GM12878 (cell line): Measurements from ENCODE around the gene STT3B. TPM values are rescaled to one million over a fixed set of nuclear protein-coding genes. Genes with fewer than 3 reads are reported as not detected.

ENCODE experiments used
- ATAC-seq: fragments of 200-7000 bp; cut with Tn5 transposase; 3 replicates; pipeline ENCODE4 v1.9.1; 2020; ENCODE audit warnings: mild to moderate bottlenecking, moderate library complexity
- BruUV-seq: library from RNA; stranded (reverse); fragments of 400-500 nt; replicated peaks from 2 replicates; lab custom pipeline; 2021; lab: Mats Ljungman, UMichigan
- CTCF ChIA-PET: fragments of 300-600 bp; sonication (Branson Sonifier 250); formaldehyde crosslinking; extraction: SDS; loops from one replicate; lab custom pipeline; 2021; ENCODE audit warnings: inconsistent platforms; lab: Yijun Ruan, JAX
- POLR2A ChIA-PET: fragments of 350-600 bp; formaldehyde crosslinking; extraction: SDS; loops from one replicate; lab custom pipeline; 2021; ENCODE audit warnings: inconsistent platforms; lab: Charles Lee
- RAD21 ChIA-PET: fragments of 300-600 bp; sonication (Branson Sonifier 250); formaldehyde crosslinking; loops from one replicate; lab custom pipeline; 2023; ENCODE audit warnings: antibody characterized with exemption; ENCODE audit not compliant: unreplicated experiment; lab: Charles Lee
- SMC1A ChIA-PET: fragments of 300-600 bp; sonication (Branson Sonifier 250); formaldehyde crosslinking; loops from one replicate; lab custom pipeline; 2023; ENCODE audit not compliant: unreplicated experiment, uncharacterized antibody; lab: Charles Lee
- DNase-seq: peaks from one replicate; pipeline ENCODE4 v3.0.0-alpha.2; 2011; ENCODE audit warnings: low read depth, low spot score
- FAIRE-seq: peaks from 3 replicates; lab custom pipeline; 2011; peaks lifted over from hg19 to GRCh38; lab: Jason Lieb, UNC
- H2AFZ ChIP-seq: 2 replicates; pipeline ENCODE4 v1.6.0; 2011; ENCODE audit warnings: low read depth, low read length, control low read depth; ENCODE audit not compliant: control insufficient read depth
- H3K27ac ChIP-seq: 2 replicates; pipeline ENCODE4 v1.5.1; 2011; ENCODE audit warnings: control low read depth; ENCODE audit not compliant: control insufficient read depth, insufficient read depth
- H3K27me3 ChIP-seq, 2 experiments: replicated peaks in 1 of 2; 2 replicates each; pipeline versions ENCODE4 v1.6.0 to v1.6.1; 2011; ENCODE audit warnings: low read length in 1 of 2; ENCODE audit not compliant: control insufficient read depth in 2 of 2, insufficient read depth in 2 of 2
- H3K36me3 ChIP-seq, 2 experiments: 2 replicates each; pipeline ENCODE4 v1.5.1; 2011; ENCODE audit warnings: low read length in 1 of 2; ENCODE audit not compliant: control insufficient read depth in 2 of 2, insufficient read depth in 2 of 2
- H3K4me1 ChIP-seq: 2 replicates; pipeline ENCODE4 v1.6.1; 2011; ENCODE audit warnings: mild to moderate bottlenecking, low read length, moderate library complexity, mixed read lengths; ENCODE audit not compliant: control insufficient read depth, insufficient read depth
- H3K4me2 ChIP-seq: 2 replicates; pipeline ENCODE4 v1.6.0; 2011; ENCODE audit warnings: control low read depth; ENCODE audit not compliant: control insufficient read depth, insufficient read depth
- H3K4me3 ChIP-seq: fragments of 200-600 bp; sonication (generic); 2 replicates; pipeline ENCODE4 v1.5.1; 2016
- H3K79me2 ChIP-seq: 2 replicates; pipeline ENCODE4 v1.6.0; 2011; ENCODE audit warnings: low read length; ENCODE audit not compliant: control insufficient read depth, insufficient read depth
- H3K9ac ChIP-seq: 2 replicates; pipeline ENCODE4 v1.8.0; 2011; ENCODE audit warnings: low read length, control low read depth, mixed read lengths; ENCODE audit not compliant: control insufficient read depth, insufficient read depth
- H3K9me3 ChIP-seq: replicated peaks from 3 replicates; pipeline ENCODE4 v1.5.1; 2011; ENCODE audit warnings: mild to moderate bottlenecking, low read length; ENCODE audit not compliant: control insufficient read depth, insufficient read depth
- H4K20me1 ChIP-seq: 2 replicates; pipeline ENCODE4 v1.6.0; 2011; ENCODE audit not compliant: control insufficient read depth, insufficient read depth
- BCLAF1 ChIP-seq: fragments of 450-650 bp; IDR thresholded peaks from 2 replicates; pipeline ENCODE4 v1.6.1; 2017; ENCODE audit warnings: antibody characterized with exemption, mild to moderate bottlenecking, moderate library complexity
- BRCA1 ChIP-seq: IDR thresholded peaks from 2 replicates; pipeline ENCODE4 v1.6.1; 2011; ENCODE audit warnings: low read depth, low read length, improper control_type of control experiment
- ETV6 ChIP-seq, 2 experiments: fragments of 450-650 bp in 1 of 2; IDR thresholded peaks in 1 of 2; conservative IDR thresholded peaks in 1 of 2; 2 replicates each; pipeline ENCODE4 v1.6.1; 2014; ENCODE audit warnings: antibody characterized with exemption in 1 of 2, borderline replicate concordance in 1 of 2, low read depth in 1 of 2, mild to moderate bottlenecking in 1 of 2, moderate library complexity in 1 of 2
- GABPA ChIP-seq: IDR thresholded peaks from 2 replicates; pipeline ENCODE4 v1.6.1; 2014; ENCODE audit warnings: antibody characterized with exemption, low read depth, mild to moderate bottlenecking, inconsistent platforms
- JUNB ChIP-seq: IDR thresholded peaks from 2 replicates; pipeline ENCODE4 v1.6.1; 2016; ENCODE audit warnings: antibody characterized with exemption, mild to moderate bottlenecking
- NBN ChIP-seq: fragments of 450-650 bp; IDR thresholded peaks from 2 replicates; pipeline ENCODE4 v1.6.1; 2016
- POLR2AphosphoS5 ChIP-seq: IDR thresholded peaks from 2 replicates; pipeline ENCODE4 v1.6.1; 2011; ENCODE audit warnings: mild to moderate bottlenecking, low read length, inconsistent platforms
- YY1 ChIP-seq: IDR thresholded peaks from 2 replicates; pipeline ENCODE4 v1.6.1; 2011; ENCODE audit warnings: low read depth, mild to moderate bottlenecking, low read length
- WGBS: methylation state at CpG from one replicate; pipeline ENCODE4 v1.1.6; 2016; ENCODE audit warnings: low lambda C conversion rate; ENCODE audit not compliant: insufficient replicate concordance, insufficient coverage; ENCODE audit errors: missing lambda C conversion rate; 5-methylcytosine and 5-hydroxymethylcytosine counted together
- in situ Hi-C: fragments of 300-500 bp; cut with MboI; formaldehyde crosslinking; loops from 9 replicates; pipeline ENCODE4 v1.14.3; 2018; ENCODE audit warnings: mixed read lengths
- intact Hi-C: fragments of 100-400 bp; cut with micrococcal nuclease; formaldehyde crosslinking; loops from one replicate; pipeline ENCODE4 v1.14.2; 2022; ENCODE audit not compliant: unreplicated experiment
- polyA plus RNA-seq, 11 experiments: library from polyadenylated mRNA; depleted of rRNA in 4 of 11; unstranded in 6 of 11; stranded (reverse) in 5 of 11; fragments of >200 nt; fragmentation: Nextera tagmentation in 4 of 11; fragmentation: Illumina TruSeq in 1 of 11; extraction: Ambion mirVana in 4 of 11; extraction: Trizol in 1 of 11; gene quantifications; 1 replicate in 1 of 11; 2 replicates in 10 of 11; pipeline versions ENCODE4 v1.2.1 to v1.2.3, GENCODE V29; 2011 to 2016; ENCODE audit warnings: inconsistent platforms in 2 of 11, missing spikeins in 2 of 11, low read depth in 1 of 11
- total RNA-seq, 4 experiments: library from RNA; depleted of rRNA in 3 of 4; stranded (reverse); fragments of >200 nt in 3 of 4; fragmentation: Illumina TruSeq in 1 of 4; extraction: Trizol in 1 of 4; gene quantifications; 2 replicates each; pipeline versions ENCODE4 v1.2.1 to v1.2.3, GENCODE V29; 2013 to 2021
- TF ChIP-seq, protein P1 (sequence below): fragments of 450-650 bp; IDR thresholded peaks from 2 replicates; pipeline ENCODE4 v1.6.1; 2016; ENCODE audit warnings: mild to moderate bottlenecking
- TF ChIP-seq, protein P2 (sequence below): IDR thresholded peaks from 2 replicates; pipeline ENCODE4 v1.6.1; 2012; ENCODE audit warnings: low read depth, low read length, improper control_type of control experiment

Gene STT3B
- total and polyA plus RNA-seq, 10 of the 15 experiments (the other 5 are each of a cell fraction or from before 2014, with no cell fraction given) = 19.9 to 208 (median 79.6) TPM

DNA sequence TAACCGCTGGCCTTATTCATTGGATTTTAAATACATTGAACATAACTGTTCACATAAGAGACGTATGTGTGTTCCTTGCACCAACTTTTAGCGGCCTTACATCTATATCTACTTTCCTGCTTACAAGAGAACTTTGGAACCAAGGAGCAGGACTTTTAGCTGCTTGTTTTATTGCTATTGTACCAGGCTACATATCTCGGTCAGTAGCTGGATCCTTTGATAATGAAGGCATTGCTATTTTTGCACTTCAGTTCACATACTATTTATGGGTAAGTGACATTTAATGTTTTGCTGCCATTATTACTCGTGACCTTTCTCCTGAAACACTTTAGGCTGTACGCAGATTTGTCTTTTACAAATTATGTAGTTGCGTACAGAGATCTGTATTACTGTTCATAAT lies 47.1 kb downstream of the STT3B start:
- Histone ChIP-seq H4K20me1 (no peaks in the 10 kb centered on the region), H3K36me3 (peaks cover 0 to 13% of the 10 kb centered on the region in 2 experiments; a peak in 3 of 4 replicates), H3K79me2 (peaks cover 51% of the 10 kb centered on the region)

More for the DNA sequence above, 47.1 kb downstream of the STT3B start:
- TF ChIP-seq BRCA1 (no peak), GABPA (no peak), ETV6 (conservative IDR thresholded peaks at IDR 0.05 in 1 of 2, IDR thresholded peaks at IDR 0.05 in 1 of 2; ENCODE audit: borderline replicate concordance in 1 of 2, low read depth in 1 of 2) (no peak), JUNB (no peak), NBN (no peak), POLR2AphosphoS5 (no peak), BCLAF1 (no peak), YY1 (no peak)
- TF ChIP-seq, protein P1, sequence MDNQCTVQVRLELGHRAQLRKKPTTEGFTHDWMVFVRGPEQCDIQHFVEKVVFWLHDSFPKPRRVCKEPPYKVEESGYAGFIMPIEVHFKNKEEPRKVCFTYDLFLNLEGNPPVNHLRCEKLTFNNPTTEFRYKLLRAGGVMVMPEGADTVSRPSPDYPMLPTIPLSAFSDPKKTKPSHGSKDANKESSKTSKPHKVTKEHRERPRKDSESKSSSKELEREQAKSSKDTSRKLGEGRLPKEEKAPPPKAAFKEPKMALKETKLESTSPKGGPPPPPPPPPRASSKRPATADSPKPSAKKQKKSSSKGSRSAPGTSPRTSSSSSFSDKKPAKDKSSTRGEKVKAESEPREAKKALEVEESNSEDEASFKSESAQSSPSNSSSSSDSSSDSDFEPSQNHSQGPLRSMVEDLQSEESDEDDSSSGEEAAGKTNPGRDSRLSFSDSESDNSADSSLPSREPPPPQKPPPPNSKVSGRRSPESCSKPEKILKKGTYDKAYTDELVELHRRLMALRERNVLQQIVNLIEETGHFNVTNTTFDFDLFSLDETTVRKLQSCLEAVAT = no peak
- TF ChIP-seq, protein P2, sequence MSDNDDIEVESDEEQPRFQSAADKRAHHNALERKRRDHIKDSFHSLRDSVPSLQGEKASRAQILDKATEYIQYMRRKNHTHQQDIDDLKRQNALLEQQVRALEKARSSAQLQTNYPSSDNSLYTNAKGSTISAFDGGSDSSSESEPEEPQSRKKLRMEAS = no peak
- ChIA-PET SMC1A (interaction anchor here (0.6 to 3.1 kb wide), 7 partner anchors 8 to 430 kb away, joined by 3 to 17 read pairs (median 3); no protein-coding TSS in a partner anchor), CTCF (interaction anchor here (0.7 to 1.3 kb wide), 4 partner anchors 13 to 118 kb away, joined by 3 to 4 read pairs (median 3); no protein-coding TSS in a partner anchor), POLR2A (interaction anchor here (1.2 to 2.2 kb wide), 2 partner anchors 11 to 48 kb away, joined by 3 to 7 read pairs; partner anchors contain the start of gene STT3B), RAD21 (interaction anchor here (0.7 to 1.8 kb wide), 2 partner anchors 10 to 328 kb away, joined by 3 to 5 read pairs; no protein-coding TSS in a partner anchor)
- BruUV-seq = no TSS peak
- DNase-seq (no peak), FAIRE-seq (no peak), ATAC-seq (no peak)
- intact Hi-C loops = no loop called here
- H2AFZ ChIP-seq = no peak overlapping the region
- H3K27me3 ChIP-seq = no peaks in the 10 kb centered on the region
- no peak overlapping the region for H3K4me3 ChIP-seq
- WGBS = 91% methylated on average over 7 of the region's 7 CpGs
- H3K4me2 ChIP-seq = no peak overlapping the region
- in situ Hi-C loops = no loop called here
- peaks cover 10% of the 10 kb centered on the region for H3K9me3 ChIP-seq
- peaks cover 6% of the 10 kb centered on the region for H3K4me1 ChIP-seq
- H3K9ac ChIP-seq = no peak overlapping the region
- no peak overlapping the region for H3K27ac ChIP-seq
